K562 (cell line): ENCODE measurements around the gene PATL2. TPM values are rescaled to one million over a fixed set of nuclear protein-coding genes. Genes with fewer than 3 reads are reported as not detected.

Experiments used
- ATAC-seq: fragments of 200-7000 bp; cut with Tn5 transposase; 3 replicates; pipeline ENCODE4 v1.9.1; 2020; ENCODE audit warnings: moderate library complexity
- BruUV-seq: library from RNA; stranded (reverse); fragments of 400-500 nt; replicated peaks from 2 replicates; lab custom pipeline; 2021; lab: Mats Ljungman, UMichigan
- CTCF ChIA-PET: fragments of 300-600 bp; formaldehyde crosslinking; extraction: SDS; loops from one replicate; lab custom pipeline; 2021; ENCODE audit warnings: low intra/inter-chr PET ratio; lab: Yijun Ruan, JAX
- POLR2A ChIA-PET: fragments of 300-600, 350-650 bp; sonication (Branson Sonifier 250); formaldehyde crosslinking; extraction: SDS; loops from one replicate; lab custom pipeline; 2021; ENCODE audit warnings: antibody characterized with exemption, inconsistent platforms; lab: Yijun Ruan, JAX
- DNase-seq, 4 experiments: peaks; one replicate each; pipeline versions ENCODE4 v3.0.0 to v3.0.0-alpha.2; 2011 to 2018; ENCODE audit warnings: low spot score in 3 of 4, mixed read lengths in 3 of 4; ENCODE audit errors: extremely low read depth in 1 of 4
- FAIRE-seq: peaks from 2 replicates; lab custom pipeline; 2011; peaks lifted over from hg19 to GRCh38; lab: Jason Lieb, UNC
- H2AFZ ChIP-seq: 2 replicates; pipeline ENCODE4 v1.6.0; 2011; ENCODE audit warnings: low read depth, low read length, control low read depth, inconsistent platforms
- H3K27ac ChIP-seq: fragments of 200-600 bp; 3 replicates; pipeline ENCODE4 v1.8.0; 2011; ENCODE audit warnings: low read depth, mild to moderate bottlenecking, control low read depth, inconsistent platforms, low read length, moderate library complexity, mixed read lengths; ENCODE audit errors: extremely low read depth
- H3K27me3 ChIP-seq, 2 experiments: fragments of 300-600 bp in 1 of 2; 2 replicates in 1 of 2; 3 replicates in 1 of 2; pipeline versions ENCODE4 v1.6.0 to v1.8.0; 2011; ENCODE audit warnings: inconsistent platforms in 2 of 2, low read length in 2 of 2, mild to moderate bottlenecking in 1 of 2, mixed read lengths in 1 of 2, moderate library complexity in 1 of 2; ENCODE audit not compliant: control insufficient read depth in 2 of 2, insufficient read depth in 2 of 2
- H3K36me3 ChIP-seq: fragments of 300-600 bp; 3 replicates; pipeline ENCODE4 v1.8.0; 2011; ENCODE audit warnings: mild to moderate bottlenecking, low read length, inconsistent platforms; ENCODE audit not compliant: control insufficient read depth, insufficient read depth
- H3K4me1 ChIP-seq, 2 experiments: fragments of 200-600 bp in 1 of 2; replicated peaks in 1 of 2; 2 replicates in 1 of 2; 3 replicates in 1 of 2; pipeline versions ENCODE4 v1.5.1 to v1.8.0; 2011; ENCODE audit warnings: inconsistent platforms in 2 of 2, low read length in 2 of 2, mild to moderate bottlenecking in 1 of 2, mixed read lengths in 1 of 2, moderate library complexity in 1 of 2; ENCODE audit not compliant: control insufficient read depth in 2 of 2, insufficient read depth in 2 of 2
- H3K4me2 ChIP-seq: 2 replicates; pipeline ENCODE4 v1.6.1; 2011; ENCODE audit warnings: low read length, control low read depth, inconsistent platforms, mixed read lengths; ENCODE audit not compliant: insufficient read depth
- H3K4me3 ChIP-seq: fragments of 200-600 bp; sonication (generic), shearing (Covaris generic); 2 replicates; pipeline ENCODE4 v1.5.1; 2016; ENCODE audit warnings: control low read depth, inconsistent platforms
- H3K79me2 ChIP-seq: fragments of 200-600 bp; 3 replicates; pipeline ENCODE4 v1.8.0; 2011; ENCODE audit warnings: low read length, inconsistent platforms; ENCODE audit not compliant: control insufficient read depth, insufficient read depth
- H3K9ac ChIP-seq, 2 experiments: 2 replicates each; pipeline versions ENCODE4 v1.6.0 to v1.6.1; 2011; ENCODE audit warnings: low read depth in 2 of 2, low read length in 2 of 2, control low read depth in 1 of 2, inconsistent platforms in 1 of 2, mild to moderate bottlenecking in 1 of 2, mixed read lengths in 1 of 2; ENCODE audit not compliant: insufficient read depth in 1 of 2
- H3K9me1 ChIP-seq: one replicate; pipeline ENCODE4 v1.6.0; 2011; ENCODE audit warnings: inconsistent platforms, mild to moderate bottlenecking, low read length, moderate library complexity; ENCODE audit not compliant: control insufficient read depth, insufficient read depth
- H3K9me3 ChIP-seq: replicated peaks from 2 replicates; pipeline ENCODE4 v1.5.1; 2011; ENCODE audit warnings: low read depth, low read length, inconsistent platforms; ENCODE audit not compliant: control insufficient read depth, insufficient read depth
- H4K20me1 ChIP-seq: replicated peaks from 2 replicates; pipeline ENCODE4 v1.6.1; 2011; ENCODE audit warnings: low read length, inconsistent platforms, mixed read lengths; ENCODE audit not compliant: control insufficient read depth, insufficient read depth
- ATF3 ChIP-seq, 2 experiments: fragments of 450-650 bp in 1 of 2; sonication (generic) in 1 of 2; formaldehyde crosslinking in 1 of 2; IDR thresholded peaks in 1 of 2; conservative IDR thresholded peaks in 1 of 2; 2 replicates each; pipeline versions ENCODE4 v1.6.1 to v1.8.1; 2016 to 2023; ENCODE audit warnings: mild to moderate bottlenecking in 2 of 2, moderate library complexity in 2 of 2, inconsistent platforms in 1 of 2, missing genetic modification reagents in 1 of 2
- ATF7 ChIP-seq: fragments of 450-650 bp; IDR thresholded peaks from 2 replicates; pipeline ENCODE4 v1.7.1; 2014; ENCODE audit warnings: mild to moderate bottlenecking, moderate library complexity
- CBX1 ChIP-seq: sonication (generic); IDR thresholded peaks from 2 replicates; pipeline ENCODE4 v1.6.1; 2016; ENCODE audit warnings: antibody characterized with exemption, low read depth, mild to moderate bottlenecking
- CBX5 ChIP-seq: IDR thresholded peaks from 2 replicates; pipeline ENCODE4 v1.6.1; 2014; ENCODE audit warnings: low read depth, borderline replicate concordance
- E2F4 ChIP-seq: sonication (generic); formaldehyde crosslinking; IDR thresholded peaks from 2 replicates; pipeline ENCODE4 v1.8.0; 2022; ENCODE audit warnings: mild to moderate bottlenecking, low read depth, missing genetic modification reagents
- FOXK2 ChIP-seq, 2 experiments: fragments of 450-650 bp; IDR thresholded peaks in 1 of 2; conservative IDR thresholded peaks in 1 of 2; 2 replicates each; pipeline ENCODE4 v1.6.1; 2016; ENCODE audit warnings: low read depth in 2 of 2, mild to moderate bottlenecking in 1 of 2
- MTA3 ChIP-seq: fragments of 450-650 bp; formaldehyde crosslinking; IDR thresholded peaks from 2 replicates; pipeline ENCODE4 v1.6.1; 2017; ENCODE audit warnings: mild to moderate bottlenecking, borderline replicate concordance
- NCOA1 ChIP-seq: fragments of 450-650 bp; IDR thresholded peaks from 2 replicates; pipeline ENCODE4 v1.6.1; 2016; ENCODE audit warnings: low read depth
- NELFE ChIP-seq: IDR thresholded peaks from 2 replicates; pipeline ENCODE4 v1.6.1; 2011; ENCODE audit warnings: mild to moderate bottlenecking; ENCODE audit not compliant: insufficient read depth, insufficient read length
- PYGO2 ChIP-seq: fragments of 450-650 bp; IDR thresholded peaks from 2 replicates; pipeline ENCODE4 v1.6.1; 2016; ENCODE audit warnings: mild to moderate bottlenecking, missing genetic modification characterization, moderate library complexity, missing compliant biosample characterization
- SNAPC5 ChIP-seq: fragments of 250-450 bp; sonication (Bioruptor Pico); IDR thresholded peaks from 2 replicates; pipeline ENCODE4 v1.8.0; 2021; ENCODE audit warnings: moderate library complexity, mild to moderate bottlenecking, inconsistent platforms
- ZNF354B ChIP-seq: fragments of 250-450 bp; sonication (Bioruptor Pico); IDR thresholded peaks from 2 replicates; pipeline ENCODE4 v1.4.0; 2020
- ZNF41 ChIP-seq: fragments of 250-450 bp; sonication (Bioruptor Pico); conservative IDR thresholded peaks from 2 replicates; pipeline ENCODE4 v1.4.0; 2020; ENCODE audit warnings: mild to moderate bottlenecking
- ZNF586 ChIP-seq: fragments of 450-650 bp; formaldehyde crosslinking; conservative IDR thresholded peaks from 2 replicates; pipeline ENCODE4 v1.4.0; 2020; ENCODE audit warnings: mild to moderate bottlenecking, moderate library complexity
- ZNF707 ChIP-seq: fragments of 250-450 bp; sonication (Bioruptor Pico); conservative IDR thresholded peaks from 2 replicates; pipeline ENCODE4 v1.8.0; 2022; ENCODE audit warnings: inconsistent platforms, mild to moderate bottlenecking, moderate library complexity
- WGBS: fragments of 100-300 bp; shearing (Covaris generic); methylation state at CpG from one replicate; pipeline ENCODE4 v1.1.6; 2016; ENCODE audit warnings: low coverage, mixed read lengths; ENCODE audit not compliant: insufficient coverage; ENCODE audit errors: missing lambda C conversion rate; 5-methylcytosine and 5-hydroxymethylcytosine counted together
- in situ Hi-C: fragments of 300-500 bp; cut with MboI; formaldehyde crosslinking; loops from 4 replicates; pipeline ENCODE4 v1.15.0; 2018; ENCODE audit warnings: inconsistent platforms, mixed read lengths
- intact Hi-C: fragments of 100-400 bp; cut with micrococcal nuclease; formaldehyde crosslinking; loops from 2 replicates; pipeline ENCODE4 v1.14.2; 2022
- polyA plus RNA-seq, 8 experiments: library from polyadenylated mRNA; depleted of rRNA in 4 of 8; stranded (reverse) in 5 of 8; unstranded in 3 of 8; fragments of >200 nt; fragmentation: Nextera tagmentation in 2 of 8; fragmentation: Illumina TruSeq in 1 of 8; extraction: Ambion mirVana in 2 of 8; extraction: Trizol in 1 of 8; gene quantifications; 2 replicates each; pipeline versions ENCODE4 v1.2.1 to v1.2.3, GENCODE V29; 2011 to 2014; ENCODE audit warnings: inconsistent platforms in 1 of 8, missing spikeins in 1 of 8
- total RNA-seq, 7 experiments: library from RNA; depleted of rRNA in 6 of 7; stranded (reverse); fragments of >200 nt in 6 of 7; fragmentation: Illumina TruSeq in 2 of 7; extraction: Trizol in 2 of 7; gene quantifications; 2 replicates each; pipeline versions ENCODE4 v1.2.1 to v1.2.3, GENCODE V29; 2011 to 2021; ENCODE audit warnings: low replicate concordance in 1 of 7
- TF ChIP-seq, protein P1 (sequence below): fragments of 250-450 bp; sonication (Bioruptor Pico); IDR thresholded peaks from 2 replicates; pipeline ENCODE4 v1.4.0; 2020; ENCODE audit warnings: mild to moderate bottlenecking, moderate library complexity

PATL2 gene
- total and polyA plus RNA-seq, 9 of the 15 experiments (the other 6 are each of a cell fraction or from before 2014, with no cell fraction given), result 0.42 to 1.1 (median 0.86) TPM

DNA sequence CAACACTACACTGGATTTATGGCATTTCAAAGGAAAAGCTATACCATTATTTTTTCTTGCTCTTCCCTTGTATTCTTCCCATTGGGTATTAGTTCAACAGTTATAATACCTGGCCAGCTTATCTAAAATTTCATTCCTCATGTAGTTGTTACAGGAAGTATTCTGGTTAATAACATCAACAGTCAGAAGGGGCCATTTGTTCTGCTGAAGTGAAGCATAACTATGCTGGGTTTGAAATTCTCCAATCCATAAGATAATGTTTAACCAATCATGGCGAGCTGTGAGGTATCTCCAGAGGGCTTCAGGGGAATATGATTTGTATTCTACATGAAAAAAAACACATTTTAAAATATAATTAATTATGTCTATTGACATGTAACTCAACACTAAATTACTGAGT, 91.0 kb downstream of the PATL2 start (continued):
- TF ChIP-seq ATF7 (no peak), CBX5 (no peak), MTA3 (no peak), PYGO2 (tag) (no peak)
- TF ChIP-seq, all 486 proteins: peak for 0

GRCh38 chr15:44616974-44617373, 94.1 kb downstream of the PATL2 start:
- no peak overlapping the region for H3K9ac ChIP-seq
- H3K27ac ChIP-seq, result no peak overlapping the region
- in situ Hi-C loops, result no loop called here
- H3K36me3 ChIP-seq, result peaks cover 90% of the 10 kb centered on the region
- no peak overlapping the region for H3K4me3 ChIP-seq
- FAIRE-seq, result no peak
- BruUV-seq, result no TSS peak
- H3K79me2 ChIP-seq, result no peaks in the 10 kb centered on the region
- no peaks in the 10 kb centered on the region for H3K4me1 ChIP-seq
- no peaks in the 10 kb centered on the region for H3K27me3 ChIP-seq
- H4K20me1 ChIP-seq, result no peaks in the 10 kb centered on the region
- H3K9me3 ChIP-seq, result no peaks in the 10 kb centered on the region
- intact Hi-C loops, result no loop called here
- ChIA-PET POLR2A (no interaction called here), CTCF (no interaction called here)
- no peaks in the 10 kb centered on the region for H3K9me1 ChIP-seq
- H3K4me2 ChIP-seq, result no peak overlapping the region
- ATAC-seq, result no peak
- WGBS, result 100% methylated on average over 2 of the region's 2 CpGs
- DNase-seq, result no peak
- no peak overlapping the region for H2AFZ ChIP-seq
- TF ChIP-seq ZNF354B, result no peak
- TF ChIP-seq ATF3 (IDR thresholded peaks at IDR 0.05), result no peak
- TF ChIP-seq ATF3 (CRISPR knock-in tag; conservative IDR thresholded peaks at IDR 0.05), result no peak
- no peak for TF ChIP-seq NELFE
- TF ChIP-seq CBX1, result no peak
- TF ChIP-seq ZNF41 (CRISPR knock-in tag), result no peak
- TF ChIP-seq, protein P1, sequence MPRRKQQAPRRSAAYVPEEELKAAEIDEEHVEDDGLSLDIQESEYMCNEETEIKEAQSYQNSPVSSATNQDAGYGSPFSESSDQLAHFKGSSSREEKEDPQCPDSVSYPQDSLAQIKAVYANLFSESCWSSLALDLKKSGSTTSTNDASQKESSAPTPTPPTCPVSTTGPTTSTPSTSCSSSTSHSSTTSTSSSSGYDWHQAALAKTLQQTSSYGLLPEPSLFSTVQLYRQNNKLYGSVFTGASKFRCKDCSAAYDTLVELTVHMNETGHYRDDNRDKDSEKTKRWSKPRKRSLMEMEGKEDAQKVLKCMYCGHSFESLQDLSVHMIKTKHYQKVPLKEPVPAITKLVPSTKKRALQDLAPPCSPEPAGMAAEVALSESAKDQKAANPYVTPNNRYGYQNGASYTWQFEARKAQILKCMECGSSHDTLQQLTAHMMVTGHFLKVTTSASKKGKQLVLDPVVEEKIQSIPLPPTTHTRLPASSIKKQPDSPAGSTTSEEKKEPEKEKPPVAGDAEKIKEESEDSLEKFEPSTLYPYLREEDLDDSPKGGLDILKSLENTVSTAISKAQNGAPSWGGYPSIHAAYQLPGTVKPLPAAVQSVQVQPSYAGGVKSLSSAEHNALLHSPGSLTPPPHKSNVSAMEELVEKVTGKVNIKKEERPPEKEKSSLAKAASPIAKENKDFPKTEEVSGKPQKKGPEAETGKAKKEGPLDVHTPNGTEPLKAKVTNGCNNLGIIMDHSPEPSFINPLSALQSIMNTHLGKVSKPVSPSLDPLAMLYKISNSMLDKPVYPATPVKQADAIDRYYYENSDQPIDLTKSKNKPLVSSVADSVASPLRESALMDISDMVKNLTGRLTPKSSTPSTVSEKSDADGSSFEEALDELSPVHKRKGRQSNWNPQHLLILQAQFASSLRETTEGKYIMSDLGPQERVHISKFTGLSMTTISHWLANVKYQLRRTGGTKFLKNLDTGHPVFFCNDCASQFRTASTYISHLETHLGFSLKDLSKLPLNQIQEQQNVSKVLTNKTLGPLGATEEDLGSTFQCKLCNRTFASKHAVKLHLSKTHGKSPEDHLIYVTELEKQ (CRISPR knock-in tag), result no peak
- TF ChIP-seq SNAPC5 (CRISPR knock-in tag), result no peak
- no peak for TF ChIP-seq FOXK2 (conservative IDR thresholded peaks at IDR 0.05 in 1 of 2, IDR thresholded peaks at IDR 0.05 in 1 of 2; ENCODE audit: low read depth in 2 of 2)
- TF ChIP-seq ZNF707 (CRISPR knock-in tag), result no peak
- TF ChIP-seq E2F4 (CRISPR knock-in tag), result no peak
- no peak for TF ChIP-seq ZNF586 (CRISPR knock-in tag)
- TF ChIP-seq NCOA1, result no peak
